Measurements from ENCODE around the gene NKX6-1.

DNA sequence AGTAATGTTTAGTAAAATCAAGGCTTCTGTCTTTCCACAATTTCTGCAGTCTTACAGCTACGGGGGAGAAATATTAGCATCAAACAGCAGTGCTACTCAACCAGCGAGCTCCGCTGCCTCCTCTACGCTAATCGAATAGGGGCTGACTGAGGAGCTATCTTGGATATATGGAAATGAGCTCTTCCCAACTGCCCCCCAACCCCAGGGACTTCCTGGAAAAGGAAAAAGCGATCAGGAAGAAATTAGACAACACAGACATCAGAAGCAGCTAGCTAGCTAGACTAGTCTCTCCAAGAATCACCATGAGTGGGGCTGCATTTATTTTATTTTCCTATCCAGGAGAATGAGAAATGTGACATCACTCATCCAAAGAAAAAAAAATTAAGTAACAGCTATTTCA, 7.6 kb downstream of the NKX6-1 start:
- TF ChIP-seq, protein P1, sequence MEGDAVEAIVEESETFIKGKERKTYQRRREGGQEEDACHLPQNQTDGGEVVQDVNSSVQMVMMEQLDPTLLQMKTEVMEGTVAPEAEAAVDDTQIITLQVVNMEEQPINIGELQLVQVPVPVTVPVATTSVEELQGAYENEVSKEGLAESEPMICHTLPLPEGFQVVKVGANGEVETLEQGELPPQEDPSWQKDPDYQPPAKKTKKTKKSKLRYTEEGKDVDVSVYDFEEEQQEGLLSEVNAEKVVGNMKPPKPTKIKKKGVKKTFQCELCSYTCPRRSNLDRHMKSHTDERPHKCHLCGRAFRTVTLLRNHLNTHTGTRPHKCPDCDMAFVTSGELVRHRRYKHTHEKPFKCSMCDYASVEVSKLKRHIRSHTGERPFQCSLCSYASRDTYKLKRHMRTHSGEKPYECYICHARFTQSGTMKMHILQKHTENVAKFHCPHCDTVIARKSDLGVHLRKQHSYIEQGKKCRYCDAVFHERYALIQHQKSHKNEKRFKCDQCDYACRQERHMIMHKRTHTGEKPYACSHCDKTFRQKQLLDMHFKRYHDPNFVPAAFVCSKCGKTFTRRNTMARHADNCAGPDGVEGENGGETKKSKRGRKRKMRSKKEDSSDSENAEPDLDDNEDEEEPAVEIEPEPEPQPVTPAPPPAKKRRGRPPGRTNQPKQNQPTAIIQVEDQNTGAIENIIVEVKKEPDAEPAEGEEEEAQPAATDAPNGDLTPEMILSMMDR (IDR thresholded peaks at IDR 0.05) = no peak
- TF ChIP-seq POLR2A (IDR thresholded peaks at IDR 0.05) = no peak

Data from breast epithelium (tissue), 3 donors.